ENCODE data around the gene MAML1.
A peak's percentile ranks its signal among the peaks of the same experiment; 100 is the strongest.

Gene MAML1

GRCh38 chr5:179795049-179795862 is 62.6 kb downstream of the MAML1 start:
- no peak for DNase-seq (ENCODE audit: low spot score)

- peak; percentile 62 for DNase-seq (ENCODE audit: low spot score)
Observed at GRCh38 chr5:179795863-179796833, 63.5 kb downstream of the MAML1 start.

- no peak for DNase-seq (ENCODE audit: low spot score)
Observed at GRCh38 chr5:179796877-179797608, 64.4 kb downstream of the MAML1 start.

GRCh38 chr5:179797741-179798140 is 65.1 kb downstream of the MAML1 start:
- DNase-seq (ENCODE audit: low spot score) = no peak

- DNase-seq (ENCODE audit: low spot score) = no peak
Observed at GRCh38 chr5:179798144-179798770, 65.6 kb downstream of the MAML1 start.

GRCh38 chr5:179798771-179799643 is 66.4 kb downstream of the MAML1 start:
- no peak for DNase-seq (ENCODE audit: low spot score)

GRCh38 chr5:179799644-179799973 is 67.0 kb downstream of the MAML1 start:
- no peak for DNase-seq (ENCODE audit: low spot score)

GRCh38 chr5:179800071-179800695 is 67.6 kb downstream of the MAML1 start:
- no peak for DNase-seq (ENCODE audit: low spot score)

GRCh38 chr5:179800696-179801201 is 68.1 kb downstream of the MAML1 start:
- no peak for DNase-seq (ENCODE audit: low spot score)

GRCh38 chr5:179801304-179802206 is 68.9 kb downstream of the MAML1 start:
- DNase-seq (ENCODE audit: low spot score) = peak; percentile 83

- DNase-seq (ENCODE audit: low spot score) = no peak
Observed at GRCh38 chr5:179802207-179802883, 69.7 kb downstream of the MAML1 start.

- DNase-seq (ENCODE audit: low spot score) = no peak
Observed at GRCh38 chr5:179802950-179803562, 70.4 kb downstream of the MAML1 start.

GRCh38 chr5:179803651-179804554 is 71.3 kb downstream of the MAML1 start:
- no peak for DNase-seq (ENCODE audit: low spot score)

GRCh38 chr5:179804555-179804947 is 71.9 kb downstream of the MAML1 start:
- no peak for DNase-seq (ENCODE audit: low spot score)

GRCh38 chr5:179805070-179805528 is 72.5 kb downstream of the MAML1 start:
- DNase-seq (ENCODE audit: low spot score) = no peak

GRCh38 chr5:179805529-179806249 is 73.1 kb downstream of the MAML1 start:
- DNase-seq (ENCODE audit: low spot score) = peak; percentile 46

Measured in NAMALWA (cell line).